HCT116 (cell line): ENCODE results near the gene RUNX1. TPM values are rescaled to one million over a fixed set of nuclear protein-coding genes. Genes with fewer than 3 reads are reported as not detected.

Experiments used
- ATAC-seq: fragments of 200-7000 bp; cut with Tn5 transposase; 2 replicates; pipeline ENCODE4 v1.9.1; 2020; ENCODE audit warnings: mild to moderate bottlenecking, moderate library complexity
- BruUV-seq: library from RNA; stranded (reverse); fragments of 400-500 nt; replicated peaks from 2 replicates; lab custom pipeline; 2021; lab: Mats Ljungman, UMichigan
- CTCF ChIA-PET: fragments of 300-600 bp; sonication (Branson Sonifier 250); formaldehyde crosslinking; loops from one replicate; lab custom pipeline; 2021; ENCODE audit warnings: antibody characterized with exemption; lab: Charles Lee
- POLR2A ChIA-PET: fragments of 300-600, 350-600 bp; sonication (Branson Sonifier 250); formaldehyde crosslinking; loops from one replicate; lab custom pipeline; 2021; ENCODE audit warnings: antibody characterized with exemption; lab: Charles Lee
- RAD21 ChIA-PET, 2 experiments: fragments of 300-600 bp; sonication (Branson Sonifier 250); formaldehyde crosslinking; loops; one replicate each; lab custom pipeline; 2023; ENCODE audit warnings: low total read pairs in 2 of 2; ENCODE audit not compliant: uncharacterized antibody in 2 of 2, unreplicated experiment in 2 of 2, low non-redundant PET in 1 of 2; lab: Charles Lee
- DNase-seq: peaks from one replicate; pipeline ENCODE4 v3.0.0-alpha.2; 2010; ENCODE audit warnings: low read depth, low spot score
- H2AFZ ChIP-seq: fragments of 200-600 bp; shearing (Covaris generic), sonication (generic); 2 replicates; pipeline ENCODE4 v1.6.1; 2017; ENCODE audit warnings: low read depth, mixed run types, mixed read lengths, antibody characterized with exemption, low read length; ENCODE audit not compliant: poor library complexity, severe bottlenecking
- H3K27ac ChIP-seq: 2 replicates; pipeline ENCODE4 v1.5.1; 2012; ENCODE audit warnings: low read depth, low read length
- H3K27me3 ChIP-seq: fragments of 200-600 bp; sonication (generic); 2 replicates; pipeline ENCODE4 v1.6.1; 2016; ENCODE audit warnings: mixed run types, low read length, mixed read lengths; ENCODE audit not compliant: insufficient read depth
- H3K36me3 ChIP-seq, 2 experiments: fragments of 200-500 bp in 1 of 2; fragments of 200-600 bp in 1 of 2; sonication (Bioruptor generic) in 1 of 2; sonication (generic) in 1 of 2; 2 replicates each; pipeline versions ENCODE4 v1.5.1 to v1.6.1; 2014 to 2016; ENCODE audit warnings: low read length in 2 of 2, inconsistent platforms in 1 of 2, mixed read lengths in 1 of 2, mixed run types in 1 of 2; ENCODE audit not compliant: insufficient read depth in 2 of 2, control insufficient read depth in 1 of 2
- H3K4me1 ChIP-seq, 2 experiments: fragments of 200-600 bp in 1 of 2; sonication (generic) in 1 of 2; 2 replicates each; pipeline versions ENCODE4 v1.5.1 to v1.6.1; 2012 to 2017; ENCODE audit warnings: low read length in 2 of 2, inconsistent platforms in 1 of 2, mild to moderate bottlenecking in 1 of 2, mixed read lengths in 1 of 2, mixed run types in 1 of 2, moderate library complexity in 1 of 2; ENCODE audit not compliant: insufficient read depth in 2 of 2, control insufficient read depth in 1 of 2
- H3K4me2 ChIP-seq: fragments of 200-600 bp; sonication (generic); 2 replicates; pipeline ENCODE4 v1.6.1; 2017; ENCODE audit warnings: mixed run types, low read length, mixed read lengths
- H3K4me3 ChIP-seq, 2 experiments: fragments of 200-600 bp in 1 of 2; sonication (generic) in 1 of 2; replicated peaks in 1 of 2; 2 replicates each; pipeline ENCODE4 v1.5.1; 2011 to 2016; ENCODE audit warnings: low read length in 2 of 2, control low read depth in 1 of 2, low read depth in 1 of 2, mild to moderate bottlenecking in 1 of 2, mixed read lengths in 1 of 2, mixed run types in 1 of 2
- H3K79me2 ChIP-seq: fragments of 200-600 bp; sonication (generic); 2 replicates; pipeline ENCODE4 v1.6.1; 2017; ENCODE audit warnings: mild to moderate bottlenecking, mixed run types, low read length, moderate library complexity, mixed read lengths; ENCODE audit not compliant: insufficient read depth
- H3K9ac ChIP-seq: fragments of 200-600 bp; sonication (generic); 2 replicates; pipeline ENCODE4 v1.6.1; 2016; ENCODE audit warnings: low read length, mixed read lengths
- H3K9me2 ChIP-seq: fragments of 200-600 bp; sonication (generic), shearing (Covaris generic); 2 replicates; pipeline ENCODE4 v1.6.1; 2017; ENCODE audit warnings: mixed run types, mild to moderate bottlenecking, moderate library complexity; ENCODE audit not compliant: insufficient read depth
- H3K9me3 ChIP-seq, 2 experiments: fragments of 200-500 bp in 1 of 2; fragments of 200-600 bp in 1 of 2; sonication (Bioruptor generic) in 1 of 2; sonication (generic) in 1 of 2; 2 replicates each; pipeline ENCODE4 v1.6.1; 2014 to 2017; ENCODE audit warnings: low read length in 2 of 2, mixed read lengths in 2 of 2, inconsistent platforms in 1 of 2, low read depth in 1 of 2, mild to moderate bottlenecking in 1 of 2, mixed run types in 1 of 2, moderate library complexity in 1 of 2; ENCODE audit not compliant: control insufficient read depth in 1 of 2, insufficient read depth in 1 of 2
- H4K20me1 ChIP-seq: fragments of 200-600 bp; sonication (generic), shearing (Covaris generic); 2 replicates; pipeline ENCODE4 v1.6.1; 2017; ENCODE audit warnings: mixed run types, mild to moderate bottlenecking, moderate library complexity; ENCODE audit not compliant: insufficient read depth
- CTCF ChIP-seq, 3 experiments: fragments of 200-600 bp in 1 of 3; sonication (generic) in 1 of 3; IDR thresholded peaks in 2 of 3; conservative IDR thresholded peaks in 1 of 3; 2 replicates each; pipeline ENCODE4 v1.5.1; 2012 to 2017; ENCODE audit warnings: low read depth in 2 of 3, low read length in 2 of 3, antibody characterized with exemption in 1 of 3, borderline replicate concordance in 1 of 3, control low read depth in 1 of 3, mild to moderate bottlenecking in 1 of 3, mixed read lengths in 1 of 3, mixed run types in 1 of 3, moderate library complexity in 1 of 3; ENCODE audit not compliant: insufficient read depth in 1 of 3
- YY1 ChIP-seq: IDR thresholded peaks from 2 replicates; pipeline ENCODE4 v1.6.1; 2011; ENCODE audit warnings: low read length, low read depth, moderate library complexity, mild to moderate bottlenecking; ENCODE audit not compliant: insufficient replicate concordance; ENCODE audit errors: extremely low read depth
- ZFX ChIP-seq: fragments of 450-650 bp; IDR thresholded peaks from 2 replicates; pipeline ENCODE4 v1.6.1; 2017
- ZNF274 ChIP-seq: fragments of 200-500 bp; sonication (Bioruptor generic); IDR thresholded peaks from 2 replicates; pipeline ENCODE4 v1.6.1; 2014; ENCODE audit warnings: mild to moderate bottlenecking, low read depth, low read length, inconsistent platforms
- intact Hi-C: fragments of 100-400 bp; cut with micrococcal nuclease; formaldehyde crosslinking; loops from 2 replicates; pipeline ENCODE4 v1.10.0; 2022
- total RNA-seq: library from RNA; stranded (reverse); gene quantifications from one replicate; pipeline ENCODE4 v1.2.1, GENCODE V29; 2021; ENCODE audit not compliant: unreplicated experiment

RUNX1 gene
- total RNA-seq, 1 experiment from 2014 or later, result 33.5 TPM

GRCh38 chr21:34857874-34858273, 191.2 kb downstream of the RUNX1 start:
- Histone ChIP-seq H3K9me2 (no peaks in the 10 kb centered on the region), H3K79me2 (peaks cover 12% of the 10 kb centered on the region), H4K20me1 (no peaks in the 10 kb centered on the region), H3K27ac (no peak overlapping the region), H3K4me1 (peaks cover 0 to 3% of the 10 kb centered on the region in 2 experiments; a peak in 1 of 4 replicates), H3K36me3 (peaks cover 34 to 43% of the 10 kb centered on the region in 2 experiments; a peak in 3 of 4 replicates), H3K9me3 (no peaks in the 10 kb centered on the region), H3K27me3 (no peaks in the 10 kb centered on the region), H3K4me2 (no peak overlapping the region), H3K9ac (no peak overlapping the region), H2AFZ (no peak overlapping the region), H3K4me3 (no peak overlapping the region)
- DNase-seq (no peak), ATAC-seq (peak; percentile 67)
- TF ChIP-seq ZNF274 (no peak), ZFX (no peak), CTCF (IDR thresholded peaks at IDR 0.05 in 2 of 3, conservative IDR thresholded peaks at IDR 0.05 in 1 of 3; ENCODE audit: borderline replicate concordance in 1 of 3, insufficient read depth in 1 of 3, low read depth in 2 of 3, low read length in 2 of 3) (peak in 2 of 3 experiments; percentile 27 to 40; a peak in 3 of 6 replicates)
- POLR2A ChIA-PET, result no interaction called here
- BruUV-seq, result no TSS peak
- CTCF ChIA-PET, result interaction anchor here (1.3 to 1.4 kb wide), 3 partner anchors 10 to 112 kb away, joined by 4 to 7 read pairs (median 4); no protein-coding TSS in a partner anchor
- intact Hi-C loops, result no loop called here
- RAD21 ChIA-PET, result no interaction called here

- H3K9me3 ChIP-seq, result no peaks in the 10 kb centered on the region
- no peak for TF ChIP-seq YY1
- H3K4me2 ChIP-seq, result no peak overlapping the region
- DNase-seq (no peak), ATAC-seq (no peak)
- H3K9me2 ChIP-seq, result no peaks in the 10 kb centered on the region
- ChIA-PET RAD21 (no interaction called here), POLR2A (no interaction called here), CTCF (interaction anchor here (1.3 to 1.4 kb wide), 3 partner anchors 9 to 112 kb away, joined by 4 to 7 read pairs (median 4); no protein-coding TSS in a partner anchor)
- no peaks in the 10 kb centered on the region for H4K20me1 ChIP-seq
- H3K4me1 ChIP-seq, result peaks cover 0 to 8% of the 10 kb centered on the region in 2 experiments; a peak in 1 of 4 replicates
- H3K27me3 ChIP-seq, result no peaks in the 10 kb centered on the region
- H3K27ac ChIP-seq, result no peak overlapping the region
- peaks cover 33 to 43% of the 10 kb centered on the region in 2 experiments; a peak in 3 of 4 replicates for H3K36me3 ChIP-seq
- H3K9ac ChIP-seq, result no peak overlapping the region
- no TSS peak for BruUV-seq
- no peak overlapping the region for H2AFZ ChIP-seq
- peaks cover 7% of the 10 kb centered on the region; the same call in 1 of the 2 replicates for H3K79me2 ChIP-seq
- H3K4me3 ChIP-seq, result no peak overlapping the region
- intact Hi-C loops, result no loop called here
These were observed 191.9 kb downstream of the RUNX1 start for GRCh38 chr21:34857122-34857713.
